GM21447 (cell line): Measurements from ENCODE around the gene RAPGEF1.

ENCODE experiments used
- ATAC-seq: cut with Tn5 transposase; IDR thresholded peaks from one replicate; pipeline ENCODE4 v1.9.1; 2021; ENCODE audit not compliant: unreplicated experiment

RAPGEF1 gene

GRCh38 chr9:131591845-131592208, 148.0 kb downstream of the RAPGEF1 start:
- no peak for ATAC-seq

DNA sequence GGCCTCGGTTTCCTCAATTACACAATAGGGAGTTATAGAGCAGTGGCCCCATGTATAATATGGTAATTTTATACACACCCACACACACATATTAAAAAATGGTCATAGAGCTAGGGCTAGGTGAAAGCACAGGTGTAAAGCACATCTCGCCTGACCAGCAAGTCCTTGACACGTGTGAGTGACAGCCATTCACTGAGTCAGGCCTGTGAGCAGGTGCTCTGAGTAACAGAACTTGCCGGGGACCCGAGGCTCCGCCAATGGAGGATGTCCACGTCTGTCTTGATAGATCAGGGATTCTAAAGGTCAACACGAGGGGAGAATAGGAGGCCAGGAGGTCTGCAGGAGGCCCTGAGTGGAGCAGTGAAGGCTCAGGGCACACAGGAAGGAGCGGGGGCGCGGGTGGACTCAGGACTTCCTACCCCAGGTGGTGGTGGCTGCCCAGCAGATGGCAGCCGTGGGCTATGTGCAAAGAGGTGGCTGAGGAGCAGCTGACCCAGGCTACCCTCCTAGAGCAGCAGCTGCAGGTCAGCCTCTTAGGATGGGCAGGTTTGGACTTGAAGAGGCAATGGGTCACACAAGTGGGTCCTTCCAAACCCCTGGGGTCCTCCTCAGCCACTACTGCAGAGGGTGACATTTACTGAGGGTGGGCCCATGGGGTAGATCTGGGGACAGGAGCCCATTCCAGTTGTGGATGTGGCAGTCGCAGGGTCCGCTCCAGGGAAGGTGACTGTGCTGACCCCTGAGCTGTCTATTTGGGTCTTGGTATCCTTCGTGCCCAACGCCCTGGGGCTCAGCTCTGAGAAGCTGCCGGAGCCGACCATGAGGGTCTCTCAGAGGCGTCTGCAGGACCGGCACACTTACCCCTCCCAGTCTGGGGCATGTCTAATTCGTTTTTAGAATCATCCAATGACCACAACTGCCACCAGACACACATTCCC, 148.7 kb downstream of the RAPGEF1 start:
- ATAC-seq: no peak

DNA sequence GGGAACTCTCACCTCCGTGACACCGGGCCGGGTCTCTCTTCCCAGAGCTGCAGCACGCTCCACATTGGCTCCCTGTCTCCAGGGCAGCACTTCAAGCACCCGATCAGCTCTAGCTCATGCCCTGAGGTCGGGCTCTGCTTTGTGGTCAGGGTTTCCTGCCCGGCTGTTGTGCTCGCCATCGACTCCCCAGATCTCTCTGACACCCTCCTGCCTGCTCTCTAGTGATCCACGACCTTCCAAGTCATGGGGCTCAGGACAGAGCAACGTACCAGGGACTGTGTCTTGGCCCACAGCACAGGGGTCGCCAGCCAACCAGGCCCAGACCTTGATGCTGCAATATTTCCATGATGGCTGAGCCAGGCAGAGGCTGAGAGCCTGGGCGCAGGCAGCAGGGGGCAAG, 149.4 kb downstream of the RAPGEF1 start:
- no peak for ATAC-seq

DNA sequence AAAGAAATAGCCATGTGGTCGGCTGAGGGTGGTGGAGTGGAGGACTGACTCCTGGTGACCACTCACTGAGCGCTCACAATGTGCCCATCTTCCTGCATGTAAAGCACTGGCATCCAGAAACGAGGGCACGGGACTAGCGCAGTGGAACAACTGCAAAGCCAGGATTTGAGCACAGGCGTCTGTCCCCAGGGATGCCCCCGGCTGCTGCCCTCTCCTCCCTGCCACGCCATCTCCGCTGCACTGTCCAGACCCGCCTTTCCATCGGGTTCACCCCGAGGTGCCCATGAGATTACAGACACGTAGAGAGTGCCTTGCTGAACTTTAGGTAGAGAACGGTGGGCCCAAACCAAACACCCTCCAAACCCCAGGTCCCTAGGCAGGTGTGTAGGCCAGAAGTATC, 149.9 kb downstream of the RAPGEF1 start:
- ATAC-seq: no peak

DNA sequence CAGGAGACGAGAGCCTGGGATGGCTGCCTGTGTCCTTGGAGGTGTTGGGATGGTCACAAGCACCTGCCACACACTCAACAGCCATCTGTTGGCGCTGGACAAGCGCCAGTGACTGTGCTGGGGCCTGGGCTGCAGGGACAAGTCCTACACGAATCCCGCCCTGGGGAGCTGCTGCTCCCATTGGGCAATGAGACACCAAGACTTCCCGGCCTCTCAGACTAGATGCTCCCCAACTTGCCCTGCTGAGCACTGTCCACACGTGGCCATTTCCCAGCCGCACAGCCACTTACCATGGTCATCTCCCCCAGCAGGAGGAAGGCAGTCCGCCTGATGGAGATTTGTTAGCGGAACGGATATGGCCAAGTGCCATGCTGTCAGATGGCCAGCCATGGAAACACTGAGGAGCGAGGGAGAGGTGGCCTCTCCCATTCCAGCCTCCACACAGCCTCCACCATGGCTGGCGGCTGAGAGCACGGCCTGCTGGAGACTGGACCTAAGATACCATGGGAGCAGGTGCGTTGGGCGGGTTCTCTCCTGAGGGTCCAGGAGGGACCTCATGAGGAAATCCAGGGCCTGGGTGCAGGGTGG, 150.7 kb downstream of the RAPGEF1 start:
- ATAC-seq: no peak

- ATAC-seq: no peak
These were observed 151.5 kb downstream of the RAPGEF1 start for GRCh38 chr9:131588396-131588795.

DNA sequence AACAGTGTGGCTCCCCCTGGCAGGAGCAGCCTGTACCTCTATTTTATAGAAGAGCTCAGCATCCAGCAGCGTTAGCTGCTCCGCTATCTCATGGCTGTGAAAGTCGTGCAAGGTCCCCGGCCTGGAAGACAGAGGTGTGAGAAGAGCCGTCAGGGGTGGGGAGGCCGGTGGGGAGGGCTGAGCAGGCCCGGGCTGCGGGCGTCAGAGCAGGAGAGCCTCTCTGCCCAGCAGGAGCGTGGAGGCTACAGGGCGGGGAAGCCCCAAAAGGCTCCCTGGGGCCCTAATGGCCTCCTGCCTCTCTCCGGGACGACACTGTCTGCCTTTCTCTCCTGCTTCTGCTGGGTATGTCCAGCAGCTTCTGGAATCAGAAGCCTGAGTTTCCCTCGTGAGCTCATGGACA, 152.0 kb downstream of the RAPGEF1 start:
- no peak for ATAC-seq

DNA sequence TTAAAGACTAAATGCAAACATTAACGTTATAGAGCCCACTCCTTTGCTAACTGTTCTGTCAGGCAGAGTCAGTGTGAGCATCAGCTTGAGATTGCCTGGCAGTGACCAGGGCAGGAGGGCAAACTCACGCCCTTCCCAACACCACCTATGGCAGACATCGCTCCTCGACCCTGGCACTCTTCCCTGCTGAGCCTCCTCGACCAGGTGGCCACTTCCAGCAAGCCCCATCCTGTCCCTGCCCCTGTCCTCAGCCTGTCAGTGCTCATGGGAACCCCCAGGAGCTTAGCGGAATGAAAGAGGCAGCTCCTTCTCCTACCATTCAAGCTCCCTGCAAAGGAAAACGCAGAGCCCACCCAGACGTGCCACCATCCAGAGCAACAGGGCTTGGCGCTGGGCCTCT, 152.5 kb downstream of the RAPGEF1 start:
- ATAC-seq: no peak

GRCh38 chr9:131585375-131585774, 154.5 kb downstream of the RAPGEF1 start:
- ATAC-seq: no peak

- no peak for ATAC-seq
These were observed 155.0 kb downstream of the RAPGEF1 start for GRCh38 chr9:131584858-131585257.

DNA sequence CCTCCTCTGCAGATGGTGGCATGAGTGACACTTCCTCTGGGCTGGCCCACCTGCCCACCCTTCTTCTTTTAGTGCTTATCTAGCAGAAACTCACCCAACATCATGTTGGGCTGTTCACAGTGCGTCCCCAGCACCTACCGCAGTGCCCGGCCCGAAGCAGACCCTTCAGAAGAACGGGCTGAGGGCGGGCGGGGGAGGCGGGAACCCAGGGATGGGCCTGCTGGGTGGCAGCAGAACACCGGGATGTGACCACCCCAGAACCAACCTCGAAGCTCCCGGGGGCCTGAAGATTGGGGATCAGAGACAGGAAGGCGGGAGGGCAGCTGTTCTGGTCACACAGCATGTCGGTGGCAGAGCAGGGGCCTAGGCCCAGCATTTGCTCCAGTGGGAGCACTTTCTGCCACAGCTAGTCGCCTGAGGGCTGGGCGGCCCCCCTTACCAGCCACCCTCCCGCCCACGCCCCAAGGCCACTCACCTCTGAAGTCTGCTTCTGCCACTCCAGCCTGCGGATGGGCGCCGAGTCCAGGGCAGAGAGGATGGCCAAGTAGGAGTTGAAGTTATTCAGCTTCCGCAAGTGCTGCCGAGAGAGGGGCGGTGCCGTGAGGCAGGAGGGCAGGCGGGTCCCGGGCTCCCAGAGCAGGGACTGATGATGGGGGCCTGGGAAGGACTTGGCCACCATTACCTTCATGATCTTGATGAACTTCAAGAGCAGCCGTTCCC, 155.9 kb downstream of the RAPGEF1 start:
- no peak for ATAC-seq

DNA sequence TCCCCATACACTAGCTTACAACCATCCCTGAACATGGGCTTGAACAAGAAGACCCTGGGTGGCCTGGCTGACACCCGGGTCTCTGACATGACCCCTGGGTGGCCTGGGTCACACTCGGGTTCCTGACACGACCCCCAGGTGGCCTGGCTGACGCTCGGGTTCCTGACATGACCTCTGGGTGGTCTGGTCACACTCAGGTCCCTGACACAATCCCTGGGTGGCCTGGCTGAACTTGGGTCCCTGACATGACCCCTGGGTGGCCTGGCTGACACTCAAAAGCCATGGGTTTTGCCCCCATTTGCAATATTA, 156.6 kb downstream of the RAPGEF1 start:
- ATAC-seq: no peak

DNA sequence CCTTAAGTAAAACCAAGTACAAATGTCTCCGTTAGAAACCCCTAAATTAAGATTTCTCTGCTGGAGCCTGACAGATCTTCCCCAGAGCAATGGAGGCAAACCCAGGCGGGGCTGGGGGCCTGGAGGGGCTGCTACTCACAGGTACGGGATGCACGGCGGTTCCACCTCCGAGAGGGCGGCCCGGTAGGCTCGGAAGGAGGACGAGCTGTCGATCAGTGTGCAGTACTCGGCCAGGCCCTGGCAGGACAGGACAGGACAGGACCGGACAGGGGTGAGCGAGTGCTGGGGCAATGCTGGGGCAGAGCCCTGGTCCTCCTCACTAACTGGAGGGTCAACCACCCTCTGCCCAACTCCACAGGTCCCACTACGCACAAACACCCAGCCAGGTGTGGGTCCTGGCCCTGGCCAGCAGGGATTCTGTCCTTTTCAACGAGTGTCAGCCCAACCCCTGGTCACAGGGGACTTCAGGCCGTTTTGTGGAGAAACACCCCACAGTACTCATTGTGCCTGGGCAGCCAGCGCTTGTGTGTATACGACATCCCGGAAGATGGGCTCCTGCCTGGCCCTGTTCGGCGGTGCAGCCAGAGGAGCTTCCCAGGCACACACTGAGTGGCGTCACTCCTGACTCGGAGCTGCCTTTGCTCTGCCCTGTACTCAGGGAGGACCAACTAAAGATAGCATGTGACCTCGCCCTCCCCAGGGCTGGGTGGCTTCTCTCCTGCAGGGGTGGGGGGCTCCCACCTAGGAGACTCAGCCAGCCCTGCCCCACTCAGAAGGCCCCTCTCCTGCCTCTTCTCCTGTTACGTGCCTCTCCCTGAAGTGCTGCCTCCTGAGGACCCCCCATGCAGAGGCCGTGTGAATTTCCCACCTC, 157.2 kb downstream of the RAPGEF1 start:
- no peak for ATAC-seq

DNA sequence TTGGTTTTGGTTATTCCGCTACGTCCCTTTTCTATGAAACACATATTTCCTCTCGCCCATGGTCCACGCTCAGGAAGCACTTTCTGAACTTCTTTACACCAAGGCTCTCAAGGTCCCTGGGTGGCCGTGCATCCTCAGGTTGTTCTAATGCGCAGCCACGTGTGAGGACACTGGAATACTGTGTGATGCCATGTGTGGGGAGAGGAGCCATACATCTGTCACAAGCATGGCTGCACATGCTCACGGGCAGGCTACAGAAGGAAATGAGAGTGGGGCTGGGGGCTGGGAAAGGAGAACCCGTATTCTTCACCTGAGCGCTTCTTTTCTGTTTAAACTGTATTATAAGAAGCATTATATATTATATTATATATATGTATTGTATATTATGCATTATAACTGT, 157.8 kb downstream of the RAPGEF1 start:
- no peak for ATAC-seq

DNA sequence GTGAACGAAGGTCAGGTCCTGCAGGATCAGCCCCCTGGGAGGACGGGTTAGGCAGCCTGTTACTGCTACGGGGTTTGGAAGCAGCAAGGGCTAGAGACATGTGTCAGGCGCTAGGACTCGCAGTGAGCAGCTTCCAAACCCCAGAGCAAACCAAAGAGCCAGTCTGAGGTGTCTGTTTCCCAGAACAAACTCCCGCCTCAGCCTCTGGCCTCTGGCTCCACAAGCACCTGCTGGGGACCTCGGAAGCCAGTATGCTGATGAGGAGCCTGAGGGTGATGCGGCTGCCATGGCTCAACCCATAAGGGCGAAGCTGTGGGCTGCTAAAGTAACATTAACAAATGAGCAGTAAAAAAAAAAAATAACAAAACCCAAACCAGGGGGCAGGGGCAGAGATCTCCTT, 159.5 kb downstream of the RAPGEF1 start:
- ATAC-seq: no peak

DNA sequence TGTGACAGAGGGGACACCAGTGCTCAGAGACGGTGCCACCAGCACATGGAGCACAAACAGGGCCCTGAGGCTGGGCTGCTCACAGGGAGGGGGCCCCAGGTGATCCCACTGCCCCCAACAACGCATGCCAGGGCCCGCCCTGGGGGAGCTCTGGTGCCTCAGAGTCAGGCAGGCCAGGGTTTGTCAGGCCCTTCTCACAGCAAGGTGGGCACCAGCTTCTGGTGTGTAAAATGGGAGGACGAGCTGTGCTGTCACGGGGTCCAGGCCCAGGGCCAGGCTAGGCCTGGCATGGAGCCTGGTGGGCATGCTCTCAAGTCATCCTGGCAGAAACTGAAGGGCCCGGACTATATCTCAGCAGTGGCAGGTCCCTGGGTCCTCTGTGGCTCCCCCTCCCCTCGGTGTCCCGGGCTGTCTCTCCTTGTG, 160.1 kb downstream of the RAPGEF1 start:
- no peak for ATAC-seq

DNA sequence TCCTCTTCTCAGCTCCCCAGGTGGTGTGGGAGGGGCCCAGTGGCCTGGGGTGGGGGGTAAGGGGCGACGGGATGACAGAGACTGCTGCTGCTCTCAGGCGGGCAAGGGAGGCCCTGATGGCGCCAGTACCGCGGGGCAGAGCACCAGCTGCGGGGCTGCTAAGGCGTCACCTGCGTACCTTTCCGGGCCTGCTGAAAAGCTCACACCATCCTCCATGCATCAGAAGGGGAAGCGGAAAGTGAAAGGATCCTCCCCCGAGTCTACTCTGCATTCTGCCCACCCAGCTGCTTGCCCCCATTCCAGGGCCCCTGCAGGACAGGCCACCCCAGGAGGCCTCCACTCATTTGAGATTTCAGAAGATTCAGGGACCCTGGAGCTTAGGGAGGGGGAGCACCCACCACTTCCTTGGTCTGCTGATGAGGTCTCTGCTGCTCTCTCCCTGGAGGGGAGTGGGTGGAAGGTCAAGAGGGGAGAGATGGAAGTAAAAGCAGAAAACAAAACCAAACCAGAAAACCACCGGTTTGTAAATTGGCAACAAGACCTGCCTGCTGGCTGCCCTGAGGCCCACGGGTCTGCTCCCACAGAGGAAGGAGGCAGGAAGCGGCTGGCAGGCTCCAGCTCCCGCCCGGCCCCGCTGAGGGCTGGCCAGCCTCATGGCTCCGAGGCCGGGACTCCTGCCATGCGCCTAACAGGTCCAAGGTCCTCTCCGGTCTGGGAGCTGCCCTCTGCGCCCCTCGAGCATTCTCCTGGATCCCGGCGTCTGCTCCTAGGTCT, 161.0 kb downstream of the RAPGEF1 start:
- ATAC-seq: peak; percentile 70

GRCh38 chr9:131578021-131578420, 161.9 kb downstream of the RAPGEF1 start:
- no peak for ATAC-seq

DNA sequence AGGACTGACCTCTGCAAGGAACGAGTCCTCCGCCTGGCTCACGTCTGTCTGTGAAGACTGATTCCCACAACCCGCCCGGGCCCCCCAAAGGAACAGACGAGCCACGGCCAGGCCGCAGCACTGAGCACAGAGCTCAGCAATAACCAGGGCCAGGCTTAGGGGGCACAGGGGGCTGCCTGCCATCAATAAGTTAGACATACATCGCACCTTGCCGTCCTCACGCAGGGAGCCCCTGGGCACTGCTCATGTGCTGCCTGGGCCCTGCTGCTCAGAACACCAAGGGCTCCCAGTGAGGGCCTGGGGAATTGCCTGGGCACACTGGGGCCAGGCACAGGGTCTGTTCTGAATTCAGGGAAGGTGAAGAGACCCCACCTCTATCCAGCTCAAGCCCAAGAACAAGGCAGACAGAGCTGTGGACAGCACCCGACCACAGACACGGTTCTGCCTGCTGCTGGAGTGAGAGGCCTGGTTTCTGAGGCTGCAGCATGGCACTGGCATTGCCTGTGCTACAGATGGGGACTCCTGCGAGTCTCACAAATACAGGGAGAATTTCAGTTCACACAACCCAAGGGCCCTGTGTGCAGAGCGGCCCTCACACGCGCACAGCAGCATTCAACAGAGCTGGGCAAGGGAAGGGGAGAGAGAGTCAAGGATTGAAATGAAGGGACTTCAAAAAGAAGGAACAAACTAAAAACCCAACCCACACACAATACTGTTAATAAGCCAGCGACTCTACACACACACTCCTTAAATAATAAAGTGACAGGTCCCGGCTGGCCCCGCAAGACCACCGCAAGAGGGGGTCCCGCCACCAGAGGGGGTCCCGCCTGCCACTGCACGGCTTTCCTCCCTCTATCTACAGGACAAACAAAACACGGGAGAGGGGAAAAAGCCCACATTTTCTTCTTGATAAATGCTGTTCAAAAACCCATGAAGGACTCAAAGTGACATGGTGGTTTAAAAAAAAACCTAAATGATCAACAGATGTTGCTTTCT, 162.6 kb downstream of the RAPGEF1 start:
- no peak for ATAC-seq
